ENCODE data around the gene NEUROG1. TPM values are rescaled to one million over a fixed set of nuclear protein-coding genes. Genes with fewer than 3 reads are reported as not detected.
A peak's percentile ranks its signal among the peaks of the same experiment; 100 is the strongest.

NEUROG1 gene
- total and polyA plus RNA-seq, 2 experiments from 2014 or later, result 0.16 TPM; not detected in 1

- Mint-ChIP-seq H3K27ac (no peak overlapping the region), H3K9me3 (no peaks in the 10 kb centered on the region), H3K4me3 (no peak overlapping the region), H3K27me3 (ENCODE audit: insufficient read depth, low read depth, poor library complexity) (peaks cover 99% of the 10 kb centered on the region), H3K4me1 (peaks cover 29% of the 10 kb centered on the region), H3K36me3 (ENCODE audit: low read depth) (no peaks in the 10 kb centered on the region)
- Histone ChIP-seq H4K20me1 (replicated peaks; ENCODE audit: insufficient read depth) (peaks cover 32% of the 10 kb centered on the region), H3K4me3 (no peak overlapping the region), H2AFZ (no peak overlapping the region), H3K4me1 (ENCODE audit: insufficient read depth) (peaks cover 42% of the 10 kb centered on the region), H3K9me2 (ENCODE audit: insufficient read depth) (no peaks in the 10 kb centered on the region), H3K27me3 (ENCODE audit: insufficient read depth) (peaks cover 100% of the 10 kb centered on the region), H3K79me2 (replicated peaks; ENCODE audit: insufficient read depth) (no peaks in the 10 kb centered on the region), H3F3A (replicated peaks; ENCODE audit: low read depth) (peaks cover 4% of the 10 kb centered on the region; the same call in 1 of the 2 replicates), H3K4me2 (no peak overlapping the region; the same call in 1 of the 2 replicates), H3K27ac (ENCODE audit: low read depth) (no peak overlapping the region), H3K36me3 (ENCODE audit: insufficient read depth) (no peaks in the 10 kb centered on the region)
- TF ChIP-seq NANOG (IDR thresholded peaks at IDR 0.05; ENCODE audit: borderline replicate concordance) (no peak), STAT1 (IDR thresholded peaks at IDR 0.05; ENCODE audit: unreplicated experiment) (no peak), EZH2 (IDR thresholded peaks at IDR 0.05; ENCODE audit: low read depth, unreplicated experiment) (no peak), ZNF114 (CRISPR knock-in tag; IDR thresholded peaks at IDR 0.05) (no peak), ZNF462 (CRISPR knock-in tag; IDR thresholded peaks at IDR 0.05) (no peak), POLR2AphosphoS5 (IDR thresholded peaks at IDR 0.05; ENCODE audit: low read depth) (no peak), JUNB (IDR thresholded peaks at IDR 0.05; ENCODE audit: unreplicated experiment) (no peak)
- TF ChIP-seq, protein P1, sequence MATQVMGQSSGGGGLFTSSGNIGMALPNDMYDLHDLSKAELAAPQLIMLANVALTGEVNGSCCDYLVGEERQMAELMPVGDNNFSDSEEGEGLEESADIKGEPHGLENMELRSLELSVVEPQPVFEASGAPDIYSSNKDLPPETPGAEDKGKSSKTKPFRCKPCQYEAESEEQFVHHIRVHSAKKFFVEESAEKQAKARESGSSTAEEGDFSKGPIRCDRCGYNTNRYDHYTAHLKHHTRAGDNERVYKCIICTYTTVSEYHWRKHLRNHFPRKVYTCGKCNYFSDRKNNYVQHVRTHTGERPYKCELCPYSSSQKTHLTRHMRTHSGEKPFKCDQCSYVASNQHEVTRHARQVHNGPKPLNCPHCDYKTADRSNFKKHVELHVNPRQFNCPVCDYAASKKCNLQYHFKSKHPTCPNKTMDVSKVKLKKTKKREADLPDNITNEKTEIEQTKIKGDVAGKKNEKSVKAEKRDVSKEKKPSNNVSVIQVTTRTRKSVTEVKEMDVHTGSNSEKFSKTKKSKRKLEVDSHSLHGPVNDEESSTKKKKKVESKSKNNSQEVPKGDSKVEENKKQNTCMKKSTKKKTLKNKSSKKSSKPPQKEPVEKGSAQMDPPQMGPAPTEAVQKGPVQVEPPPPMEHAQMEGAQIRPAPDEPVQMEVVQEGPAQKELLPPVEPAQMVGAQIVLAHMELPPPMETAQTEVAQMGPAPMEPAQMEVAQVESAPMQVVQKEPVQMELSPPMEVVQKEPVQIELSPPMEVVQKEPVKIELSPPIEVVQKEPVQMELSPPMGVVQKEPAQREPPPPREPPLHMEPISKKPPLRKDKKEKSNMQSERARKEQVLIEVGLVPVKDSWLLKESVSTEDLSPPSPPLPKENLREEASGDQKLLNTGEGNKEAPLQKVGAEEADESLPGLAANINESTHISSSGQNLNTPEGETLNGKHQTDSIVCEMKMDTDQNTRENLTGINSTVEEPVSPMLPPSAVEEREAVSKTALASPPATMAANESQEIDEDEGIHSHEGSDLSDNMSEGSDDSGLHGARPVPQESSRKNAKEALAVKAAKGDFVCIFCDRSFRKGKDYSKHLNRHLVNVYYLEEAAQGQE (IDR thresholded peaks at IDR 0.05; ENCODE audit: unreplicated experiment), result no peak
- ATAC-seq (peak; percentile 5; the same call in 1 of the 3 replicates), DNase-seq (ENCODE audit: low spot score) (peak; percentile 36)
These were observed 10.3 kb upstream of the NEUROG1 start for GRCh38 chr5:135546101-135546500.
